NCI-H1417 treated with DMSO at 0.1 percent for 48 hours (cell line): ENCODE measurements around the gene NEK8.
A peak's percentile ranks its signal among the peaks of the same experiment; 100 is the strongest.
"Not testable (repeated sequence)": the region's sequence is repeated elsewhere in the genome, so short reads cannot be mapped to it uniquely, and the experiment has no call there.

Source experiments
- DNase-seq: peaks from one replicate; lab custom pipeline; 2025; lab: John Stamatoyannopoulos, UW

Gene NEK8

GRCh38 chr17:28710861-28711722 is 17.5 kb upstream of the NEK8 start:
- DNase-seq, result peak; percentile 68

- DNase-seq, result no peak
These were observed 16.9 kb upstream of the NEK8 start, which contains the start of gene PROCA1 for GRCh38 chr17:28711723-28712031. Gene PROCA1, minus strand, starts transcription at chr17:28711888. Its CDS starts 228 bp downstream, at chr17:28711660.

DNA sequence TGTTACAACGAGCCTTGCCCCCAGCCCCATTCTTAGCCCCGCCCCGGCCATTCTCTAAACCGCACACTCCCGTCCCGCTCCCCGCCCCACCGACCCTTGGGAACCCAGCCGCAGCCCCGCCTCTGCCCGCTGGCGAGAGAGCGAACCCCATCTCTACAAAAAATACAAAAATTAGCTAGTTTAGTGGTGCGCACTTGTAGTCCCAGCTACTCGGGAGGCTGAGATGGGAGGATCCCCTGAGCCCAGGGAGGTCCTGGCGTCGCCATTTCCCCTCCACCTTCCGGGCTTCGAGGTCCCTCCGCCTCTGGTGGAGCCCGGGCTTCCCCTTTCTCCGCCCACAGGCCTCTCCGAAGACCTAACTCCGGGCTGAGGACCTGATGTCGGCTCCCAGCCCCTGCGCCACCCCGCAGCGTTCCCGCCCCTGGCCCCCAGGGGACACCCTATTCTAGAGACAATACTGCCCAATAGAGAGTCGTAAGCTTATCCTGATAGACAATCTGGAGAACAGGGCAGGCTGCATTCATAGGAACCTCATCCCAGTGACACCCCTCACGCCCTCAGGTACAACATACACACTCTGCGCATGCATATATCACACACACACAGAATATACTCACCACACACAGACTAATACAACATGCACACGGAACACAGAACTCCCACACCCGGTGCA is 16.4 kb upstream of the NEK8 start:
- no peak for DNase-seq

GRCh38 chr17:28712705-28713415 is 15.7 kb upstream of the NEK8 start:
- no peak for DNase-seq

DNA sequence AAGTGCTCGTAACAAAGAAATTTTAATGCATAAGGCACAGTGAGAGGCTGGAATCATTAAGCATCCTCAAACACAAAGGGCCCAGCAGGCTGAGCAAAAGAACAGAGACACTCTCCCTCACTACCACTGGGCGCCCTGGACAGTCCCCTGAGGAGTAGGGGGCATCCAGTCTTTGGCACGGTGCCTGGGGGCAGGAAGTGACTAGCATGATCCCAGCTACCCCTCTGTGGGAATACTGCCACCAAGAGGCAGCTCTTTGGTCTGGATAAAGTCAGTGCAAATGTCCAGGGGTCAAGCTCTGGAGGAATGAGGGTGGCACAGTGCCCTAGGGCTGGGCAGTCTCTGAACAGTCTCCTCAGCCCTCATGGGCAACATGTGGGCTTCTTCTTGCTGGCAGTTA is 14.3 kb upstream of the NEK8 start:
- no peak for DNase-seq

DNA sequence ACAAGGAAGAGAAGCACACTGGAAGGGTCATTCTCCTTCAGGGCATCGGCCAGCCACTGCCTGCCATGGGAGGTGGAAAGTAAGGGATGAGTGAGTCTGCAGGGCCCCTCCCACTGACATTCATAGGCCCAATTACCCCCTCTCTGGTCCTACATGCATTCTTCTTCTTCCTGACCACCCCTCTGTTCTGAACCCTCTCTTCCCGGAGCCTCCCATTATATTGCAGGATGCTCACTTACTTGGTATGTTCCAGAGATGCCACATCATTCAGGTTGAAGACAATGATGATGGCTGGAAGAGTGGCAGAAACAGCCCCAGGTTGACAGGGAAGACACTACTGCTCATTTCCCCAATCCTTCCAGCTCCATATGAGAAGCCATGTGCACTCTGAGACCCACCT is 13.4 kb upstream of the NEK8 start:
- DNase-seq, result no peak

- no peak for DNase-seq
These were observed 11.6 kb upstream of the NEK8 start for GRCh38 chr17:28716740-28717577.

GRCh38 chr17:28717578-28718332 is 10.8 kb upstream of the NEK8 start, which contains the start of gene RAB34:
Gene RAB34, minus strand, starts transcription at chr17:28717868. Its CDS starts 602 bp downstream, at chr17:28717266.
- no peak for DNase-seq

- no peak for DNase-seq
These were observed 10.1 kb upstream of the NEK8 start for GRCh38 chr17:28718333-28719020.

DNA sequence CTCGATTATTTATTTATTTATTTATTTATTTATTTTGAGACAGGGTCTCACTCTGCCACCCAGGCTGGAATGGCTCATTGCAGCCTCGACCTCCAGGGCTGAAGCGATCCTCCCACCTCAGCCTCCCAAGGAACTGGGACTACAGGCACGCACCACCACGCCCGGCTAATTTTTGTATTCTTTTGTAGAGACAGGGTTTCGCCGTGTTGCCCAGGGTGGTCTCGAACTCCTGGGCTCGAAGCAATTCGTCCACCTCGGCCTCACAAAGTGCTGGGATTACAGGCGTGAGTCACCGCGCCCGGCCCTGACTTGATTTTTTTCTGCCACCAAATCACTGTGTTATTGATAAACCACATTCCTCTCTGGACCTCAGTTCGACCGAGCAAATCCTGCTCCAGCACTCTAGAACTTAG is 9.6 kb upstream of the NEK8 start:
- DNase-seq, result no peak

GRCh38 chr17:28720247-28720996 is 8.2 kb upstream of the NEK8 start:
- no peak for DNase-seq

DNA sequence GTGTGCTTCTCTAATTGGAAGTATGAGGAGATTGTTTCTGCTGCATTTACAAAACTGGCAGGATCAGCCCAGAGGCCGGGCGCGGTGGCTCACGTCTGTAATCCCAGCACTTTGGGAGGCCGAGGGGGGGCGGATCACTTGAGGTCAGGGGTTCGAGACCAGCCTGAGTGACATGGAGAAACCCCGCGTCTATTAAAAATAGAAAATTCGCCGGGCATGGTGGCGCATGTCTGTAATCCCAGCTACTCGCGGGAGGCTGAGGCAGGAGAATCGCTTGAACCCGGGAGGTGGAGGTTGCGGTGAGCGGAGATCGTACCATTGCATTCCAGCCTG is 7.6 kb upstream of the NEK8 start:
- not testable (repeated sequence) for DNase-seq

DNA sequence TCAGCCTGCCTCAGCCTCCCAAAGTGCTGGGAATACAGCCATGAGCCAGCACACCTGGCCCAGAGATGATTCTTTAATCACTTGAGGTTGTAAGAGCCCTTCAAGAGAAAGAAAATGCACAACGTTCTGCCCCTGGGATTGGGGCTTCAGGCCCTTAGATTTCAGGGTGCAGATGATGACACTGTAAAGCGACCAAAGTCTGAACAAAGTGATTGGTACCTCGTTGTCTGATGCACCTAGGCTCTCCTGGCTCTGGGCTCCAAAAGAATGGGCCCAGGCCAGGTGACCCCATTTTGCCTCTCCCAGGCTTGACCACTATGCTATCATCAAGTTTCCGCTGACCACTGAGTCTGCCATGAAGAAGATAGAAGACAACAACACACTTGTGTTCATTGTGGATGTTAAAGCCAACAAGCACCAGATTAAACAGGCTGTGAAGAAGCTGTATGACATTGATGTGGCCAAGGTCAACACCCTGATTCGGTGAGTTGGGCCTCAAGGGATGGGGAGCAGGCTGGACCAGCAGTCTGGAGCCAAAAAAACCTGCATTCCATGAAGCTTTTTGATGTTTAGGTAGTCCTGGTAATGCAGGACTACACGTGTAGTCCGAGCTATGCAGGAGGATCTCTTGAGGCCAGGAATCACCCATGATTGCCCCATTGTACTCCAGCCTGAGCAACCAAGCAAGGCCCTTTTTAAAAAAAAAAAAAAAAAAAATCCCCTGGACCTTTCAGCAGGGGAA is 6.0 kb upstream of the NEK8 start:
- DNase-seq, result no peak

GRCh38 chr17:28723159-28723835 is 5.3 kb upstream of the NEK8 start:
- no peak for DNase-seq

GRCh38 chr17:28723836-28724499 is 4.6 kb upstream of the NEK8 start:
- not testable (repeated sequence) for DNase-seq

GRCh38 chr17:28724500-28725165 is 4.0 kb upstream of the NEK8 start:
- DNase-seq, result no peak

DNA sequence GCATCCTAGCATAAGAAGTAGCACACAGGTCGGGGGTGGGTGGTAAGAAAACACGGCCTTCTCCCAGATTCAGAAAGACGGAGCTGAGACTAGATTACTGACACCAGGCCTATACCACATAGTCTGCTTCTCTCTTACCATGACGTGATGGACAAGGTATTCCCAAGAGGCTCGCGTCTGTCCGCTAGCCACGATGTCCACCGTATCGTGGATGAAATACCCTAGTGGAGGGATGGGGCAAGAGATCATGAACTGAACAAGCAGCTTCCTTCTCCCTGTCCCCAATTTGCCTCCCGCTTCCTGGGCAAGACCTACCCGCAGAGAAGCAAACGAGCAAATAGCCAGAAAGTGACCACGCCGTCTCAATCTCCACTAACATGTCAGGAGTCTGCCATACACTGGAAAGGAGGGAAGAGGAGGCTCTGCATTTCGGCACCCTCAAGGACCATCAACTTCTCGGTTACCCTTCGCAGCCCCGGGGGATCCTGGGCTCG is 3.4 kb upstream of the NEK8 start:
- no peak for DNase-seq
